ENCODE results near the gene CNNM2. TPM values are rescaled to one million over a fixed set of nuclear protein-coding genes. Genes with fewer than 3 reads are reported as not detected.

The CNNM2 gene
- total RNA-seq = 1 to 10 TPM; 4.4 to 8.9 (median 6.0) TPM
- polyA plus RNA-seq = 1 to 10 TPM; 2.0 to 2.7 TPM

- peak within 1 kb of the TSS; percentile 66 to 97 (median 89) for H3K4me3 ChIP-seq
- H3K27ac ChIP-seq = peak within 1 kb of the TSS; percentile 79 to 95 (median 86)
- ATAC-seq (peak; percentile 90 to 96 (median 92)), DNase-seq (peak; percentile 97 to 100 (median 100)), FAIRE-seq (peak; percentile 91)
- intact Hi-C loops (cut with DNase I) = loop anchor here in 2 of 3 donors (5.0 to 10.0 kb wide), 4 partner anchors 149 to 329 kb away; partner anchors contain the start of gene RPEL1 (in 2 of the 2)
- TF ChIP-seq, protein P1, sequence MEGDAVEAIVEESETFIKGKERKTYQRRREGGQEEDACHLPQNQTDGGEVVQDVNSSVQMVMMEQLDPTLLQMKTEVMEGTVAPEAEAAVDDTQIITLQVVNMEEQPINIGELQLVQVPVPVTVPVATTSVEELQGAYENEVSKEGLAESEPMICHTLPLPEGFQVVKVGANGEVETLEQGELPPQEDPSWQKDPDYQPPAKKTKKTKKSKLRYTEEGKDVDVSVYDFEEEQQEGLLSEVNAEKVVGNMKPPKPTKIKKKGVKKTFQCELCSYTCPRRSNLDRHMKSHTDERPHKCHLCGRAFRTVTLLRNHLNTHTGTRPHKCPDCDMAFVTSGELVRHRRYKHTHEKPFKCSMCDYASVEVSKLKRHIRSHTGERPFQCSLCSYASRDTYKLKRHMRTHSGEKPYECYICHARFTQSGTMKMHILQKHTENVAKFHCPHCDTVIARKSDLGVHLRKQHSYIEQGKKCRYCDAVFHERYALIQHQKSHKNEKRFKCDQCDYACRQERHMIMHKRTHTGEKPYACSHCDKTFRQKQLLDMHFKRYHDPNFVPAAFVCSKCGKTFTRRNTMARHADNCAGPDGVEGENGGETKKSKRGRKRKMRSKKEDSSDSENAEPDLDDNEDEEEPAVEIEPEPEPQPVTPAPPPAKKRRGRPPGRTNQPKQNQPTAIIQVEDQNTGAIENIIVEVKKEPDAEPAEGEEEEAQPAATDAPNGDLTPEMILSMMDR (IDR thresholded peaks at IDR 0.05) = no peak
- H3K36me3 ChIP-seq = no peaks in the 10 kb centered on the region
- no peaks in the 10 kb centered on the region for H3K27me3 ChIP-seq
- no peaks in the 10 kb centered on the region for H3K9me3 ChIP-seq
- peaks cover 3 to 13% (median 12%) of the 10 kb centered on the region in 3 donors for H3K4me1 ChIP-seq
- 0 to 1% methylated on average over 72 to 80 of the region's 80 CpGs for WGBS, 2 donors
Observed at GRCh38 chr10:102917962-102918816, at the start of gene CNNM2. CNNM2 (plus strand) TSS chr10:102918294; CDS start chr10:102918481, 187 bp downstream.

GRCh38 chr10:102868911-102869257 lies 49.2 kb upstream of the CNNM2 start:
- 39 to 49% methylated on average over 5 of the region's 5 CpGs for WGBS, 2 donors
- Histone ChIP-seq H3K27ac (no peak overlapping the region), H3K4me1 (peaks cover 2 to 4% (median 4%) of the 10 kb centered on the region in 3 donors), H3K36me3 (no peaks in the 10 kb centered on the region), H3K27me3 (no peaks in the 10 kb centered on the region), H3K9me3 (no peaks in the 10 kb centered on the region), H3K4me3 (peak overlapping the region; percentile 18 to 60 (median 38))
- intact Hi-C loops (cut with DNase I) = no loop called here
- TF ChIP-seq, protein P1 (IDR thresholded peaks at IDR 0.05) = no peak
- DNase-seq (no peak), ATAC-seq (no peak), FAIRE-seq (no peak)

GRCh38 chr10:102869258-102870198 lies 48.6 kb upstream of the CNNM2 start, which contains the start of gene AS3MT:
AS3MT (plus strand) TSS chr10:102869470; CDS start chr10:102869593, 123 bp downstream.
- ATAC-seq (peak; percentile 86 to 95 (median 92)), DNase-seq (peak; percentile 25 to 78 (median 44)), FAIRE-seq (no peak)
- Histone ChIP-seq H3K4me1 (peaks cover 0 to 4% (median 0%) of the 10 kb centered on the region in 3 donors), H3K4me3 (peak within 1 kb of the TSS; percentile 18 to 60 (median 38)), H3K36me3 (no peaks in the 10 kb centered on the region), H3K27ac (no peak within 1 kb of the TSS), H3K9me3 (no peaks in the 10 kb centered on the region), H3K27me3 (no peaks in the 10 kb centered on the region)
- intact Hi-C loops (cut with DNase I) = no loop called here
- TF ChIP-seq, protein P1 (IDR thresholded peaks at IDR 0.05) = no peak
- 3 to 6% methylated on average over 54 to 63 of the region's 63 CpGs for WGBS, 2 donors

GRCh38 chr10:102870221-102870620 lies 47.9 kb upstream of the CNNM2 start:
- Histone ChIP-seq H3K4me1 (peaks cover 0 to 4% (median 0%) of the 10 kb centered on the region in 3 donors), H3K9me3 (no peaks in the 10 kb centered on the region), H3K27me3 (no peaks in the 10 kb centered on the region), H3K27ac (no peak overlapping the region), H3K4me3 (peak overlapping the region; percentile 18 to 60 (median 38)), H3K36me3 (no peaks in the 10 kb centered on the region)
- WGBS, 2 donors = 89% methylated on average over 10 of the region's 10 CpGs
- intact Hi-C loops (cut with DNase I) = no loop called here
- ATAC-seq (peak in 1 of 4 donors; percentile 8), FAIRE-seq (no peak), DNase-seq (no peak)
- TF ChIP-seq, protein P1 (IDR thresholded peaks at IDR 0.05) = no peak

Data from pancreas (tissue), 10 donors.